ENCODE results near the gene SMARCD3. TPM values are rescaled to one million over a fixed set of nuclear protein-coding genes. Genes with fewer than 3 reads are reported as not detected.

The SMARCD3 gene
- total RNA-seq, 1 experiment from 2014 or later, result 30.3 TPM

- ChIA-PET CTCF (no interaction called here), POLR2A (no interaction called here), RAD21 (ENCODE audit: low non-redundant PET in 1 of 2, low total read pairs in 2 of 2, uncharacterized antibody in 2 of 2, unreplicated experiment in 2 of 2) (no interaction called here)
- Histone ChIP-seq H3K27me3 (ENCODE audit: insufficient read depth, low read length) (peaks cover 18% of the 10 kb centered on the region; the same call in 1 of the 2 replicates), H3K79me2 (ENCODE audit: insufficient read depth, low read length) (no peaks in the 10 kb centered on the region), H3K4me3 (replicated peaks in 1 of 2; ENCODE audit: low read depth in 1 of 2, low read length in 2 of 2) (no peak overlapping the region), H3K4me1 (ENCODE audit: control insufficient read depth in 1 of 2, insufficient read depth in 2 of 2, low read length in 2 of 2) (no peaks in the 10 kb centered on the region), H3K4me2 (ENCODE audit: low read length) (no peak overlapping the region), H3K9me2 (ENCODE audit: insufficient read depth) (no peaks in the 10 kb centered on the region), H2AFZ (ENCODE audit: low read depth, low read length, poor library complexity, severe bottlenecking) (no peak overlapping the region), H3K9ac (ENCODE audit: low read length) (no peak overlapping the region), H4K20me1 (ENCODE audit: insufficient read depth) (no peaks in the 10 kb centered on the region), H3K9me3 (ENCODE audit: control insufficient read depth in 1 of 2, insufficient read depth in 1 of 2, low read depth in 1 of 2, low read length in 2 of 2) (no peaks in the 10 kb centered on the region), H3K36me3 (ENCODE audit: control insufficient read depth in 1 of 2, insufficient read depth in 2 of 2, low read length in 2 of 2) (no peaks in the 10 kb centered on the region), H3K27ac (ENCODE audit: low read depth, low read length) (no peak overlapping the region)
- intact Hi-C loops (cut with micrococcal nuclease), result no loop called here
- no peak for ATAC-seq
- DNase-seq (ENCODE audit: low read depth, low spot score), result no peak
- no peak for TF ChIP-seq ZFX (IDR thresholded peaks at IDR 0.05)
- no peak for TF ChIP-seq ZNF274 (IDR thresholded peaks at IDR 0.05; ENCODE audit: low read depth, low read length)
- no peak for TF ChIP-seq FOSL1 (IDR thresholded peaks at IDR 0.05; ENCODE audit: low read depth)
- no peak for TF ChIP-seq SIN3A (IDR thresholded peaks at IDR 0.05; ENCODE audit: low read depth)
- TF ChIP-seq CTCF (IDR thresholded peaks at IDR 0.05 in 2 of 3, conservative IDR thresholded peaks at IDR 0.05 in 1 of 3; ENCODE audit: borderline replicate concordance in 1 of 3, insufficient read depth in 1 of 3, low read depth in 2 of 3, low read length in 2 of 3), result no peak
- TF ChIP-seq ZBTB33 (IDR thresholded peaks at IDR 0.05; ENCODE audit: extremely low read depth, insufficient replicate concordance, low read length), result no peak
- no peak for TF ChIP-seq CBX3 (IDR thresholded peaks at IDR 0.05; ENCODE audit: low read depth)
- no peak for TF ChIP-seq SP1 (IDR thresholded peaks at IDR 0.05; ENCODE audit: low read depth)
- TF ChIP-seq POLR2A (IDR thresholded peaks at IDR 0.05; ENCODE audit: borderline replicate concordance, extremely low read depth, insufficient read depth, insufficient read length), result no peak
- no peak for TF ChIP-seq EZH2phosphoT487 (IDR thresholded peaks at IDR 0.05; ENCODE audit: borderline replicate concordance)
- no peak for TF ChIP-seq CEBPB (IDR thresholded peaks at IDR 0.05; ENCODE audit: low read depth)
- TF ChIP-seq ELF1 (IDR thresholded peaks at IDR 0.05; ENCODE audit: borderline replicate concordance, low read depth), result no peak
- TF ChIP-seq RAD21 (IDR thresholded peaks at IDR 0.05; ENCODE audit: low read depth), result no peak
- TF ChIP-seq JUND (IDR thresholded peaks at IDR 0.05), result no peak
- no peak for TF ChIP-seq EGR1 (IDR thresholded peaks at IDR 0.05; ENCODE audit: low read depth)
- TF ChIP-seq SRF (IDR thresholded peaks at IDR 0.05; ENCODE audit: low read depth), result no peak
- TF ChIP-seq ATF3 (IDR thresholded peaks at IDR 0.05), result no peak
- TF ChIP-seq MAX (IDR thresholded peaks at IDR 0.05), result no peak
- no peak for TF ChIP-seq YY1 (IDR thresholded peaks at IDR 0.05; ENCODE audit: extremely low read depth, insufficient replicate concordance, low read depth, low read length)
- TF ChIP-seq REST (IDR thresholded peaks at IDR 0.05; ENCODE audit: low read depth), result no peak
- BruUV-seq (replicated peaks), result no TSS peak
Measured at GRCh38 chr7:151193203-151193978, 55.1 kb downstream of the SMARCD3 start.
